ENCODE measurements around the gene PLCB2.

GRCh38 chr15:40272485-40273056, 35.2 kb downstream of the PLCB2 start:
- TF ChIP-seq GATA2 (IDR thresholded peaks at IDR 0.05; ENCODE audit: low read depth, low read length) (no peak), GATA3 (IDR thresholded peaks at IDR 0.05; ENCODE audit: low read depth, low read length) (no peak)

All from SH-SY5Y (cell line).